ENCODE results near the gene SNX14.
A peak's percentile ranks its signal among the peaks of the same experiment; 100 is the strongest.

Gene SNX14

GRCh38 chr6:85593438-85594196 lies at the start of gene SNX14:
TSS of gene SNX14 (minus strand) at chr6:85593858. CDS start at chr6:85593718, 140 bp downstream.
- Histone ChIP-seq H4K20me1 (ENCODE audit: control insufficient read depth, insufficient read depth, low read depth, low read length) (no peaks in the 10 kb centered on the region), H3K4me2 (ENCODE audit: low read length) (peak within 1 kb of the TSS; percentile 76), H3K27me3 (ENCODE audit: control insufficient read depth, low read length) (no peaks in the 10 kb centered on the region), H3K4me3 (ENCODE audit: low read length) (peak within 1 kb of the TSS; percentile 83), H3K36me3 (ENCODE audit: control insufficient read depth, low read length) (peaks cover 27% of the 10 kb centered on the region), H3F3A (ENCODE audit: control insufficient read depth, insufficient read depth) (peaks cover 40% of the 10 kb centered on the region), H3K79me2 (ENCODE audit: control insufficient read depth, low read length) (peaks cover 45% of the 10 kb centered on the region), H3K4me1 (ENCODE audit: control insufficient read depth, low read length) (peaks cover 28% of the 10 kb centered on the region), H3K9me3 (ENCODE audit: control insufficient read depth, insufficient read depth, low read length) (no peaks in the 10 kb centered on the region), H3K9me2 (replicated peaks; ENCODE audit: control insufficient read depth, low read length) (no peaks in the 10 kb centered on the region), H3K27ac (ENCODE audit: low read depth, low read length) (peak within 1 kb of the TSS; percentile 81)
- TF ChIP-seq, protein P1, sequence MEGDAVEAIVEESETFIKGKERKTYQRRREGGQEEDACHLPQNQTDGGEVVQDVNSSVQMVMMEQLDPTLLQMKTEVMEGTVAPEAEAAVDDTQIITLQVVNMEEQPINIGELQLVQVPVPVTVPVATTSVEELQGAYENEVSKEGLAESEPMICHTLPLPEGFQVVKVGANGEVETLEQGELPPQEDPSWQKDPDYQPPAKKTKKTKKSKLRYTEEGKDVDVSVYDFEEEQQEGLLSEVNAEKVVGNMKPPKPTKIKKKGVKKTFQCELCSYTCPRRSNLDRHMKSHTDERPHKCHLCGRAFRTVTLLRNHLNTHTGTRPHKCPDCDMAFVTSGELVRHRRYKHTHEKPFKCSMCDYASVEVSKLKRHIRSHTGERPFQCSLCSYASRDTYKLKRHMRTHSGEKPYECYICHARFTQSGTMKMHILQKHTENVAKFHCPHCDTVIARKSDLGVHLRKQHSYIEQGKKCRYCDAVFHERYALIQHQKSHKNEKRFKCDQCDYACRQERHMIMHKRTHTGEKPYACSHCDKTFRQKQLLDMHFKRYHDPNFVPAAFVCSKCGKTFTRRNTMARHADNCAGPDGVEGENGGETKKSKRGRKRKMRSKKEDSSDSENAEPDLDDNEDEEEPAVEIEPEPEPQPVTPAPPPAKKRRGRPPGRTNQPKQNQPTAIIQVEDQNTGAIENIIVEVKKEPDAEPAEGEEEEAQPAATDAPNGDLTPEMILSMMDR (IDR thresholded peaks at IDR 0.05; ENCODE audit: low read depth, low read length, poor library complexity, severe bottlenecking): no peak
- no peak for TF ChIP-seq EZH2phosphoT487 (IDR thresholded peaks at IDR 0.05; ENCODE audit: borderline replicate concordance, low read length)

DNA sequence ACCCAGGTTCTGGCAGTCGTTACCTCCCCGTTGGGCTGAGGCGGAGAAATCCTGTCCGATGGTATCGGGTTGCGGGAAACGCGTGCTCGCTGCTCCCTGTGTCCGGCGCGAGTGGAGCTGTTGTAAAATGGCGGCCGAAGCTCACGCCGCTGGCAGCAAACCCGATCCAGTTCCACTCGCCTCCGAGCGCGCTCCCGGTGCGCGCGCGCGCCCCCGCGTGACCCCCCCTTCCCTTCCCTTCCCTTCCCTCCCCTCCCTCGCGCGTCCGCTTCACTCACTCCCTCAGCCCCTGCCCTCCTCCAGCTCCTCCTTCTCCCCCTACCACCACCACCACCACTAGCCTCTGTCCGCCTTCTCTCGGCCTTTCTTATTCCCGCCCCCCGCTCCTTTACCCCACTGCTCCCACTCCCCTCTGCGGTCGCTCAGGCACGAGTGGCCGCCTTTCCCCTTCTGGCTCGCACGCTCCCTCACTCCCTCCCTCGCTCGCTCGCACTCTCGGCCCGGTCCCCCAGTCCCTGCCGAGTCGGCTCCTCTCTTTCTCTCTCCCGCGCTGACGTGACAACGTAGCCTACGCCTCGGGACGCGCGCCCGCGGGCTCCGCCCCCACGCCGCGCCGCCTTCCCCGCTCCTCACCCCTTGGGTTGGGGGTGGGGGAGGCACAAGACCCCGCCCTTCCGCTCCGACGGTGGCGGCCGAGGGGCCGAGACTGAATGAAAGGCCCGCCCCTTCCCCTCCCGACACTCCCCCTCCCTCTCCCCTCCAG lies 49.3 kb upstream of the SNX14 start, which contains the start of gene SYNCRIP:
TSS of gene SYNCRIP (minus strand) at position 113 of the 763 bp plus-strand sequence. CDS start 1,447 bp downstream, outside the sequence.
- H3K27me3 ChIP-seq (ENCODE audit: control insufficient read depth, low read length): no peaks in the 10 kb centered on the region; the same call in 1 of the 2 replicates
- peaks cover 11% of the 10 kb centered on the region for H3F3A ChIP-seq (ENCODE audit: control insufficient read depth, insufficient read depth)
- no peak for TF ChIP-seq EZH2phosphoT487 (IDR thresholded peaks at IDR 0.05; ENCODE audit: borderline replicate concordance, low read length)
- TF ChIP-seq, protein P1 (IDR thresholded peaks at IDR 0.05; ENCODE audit: low read depth, low read length, poor library complexity, severe bottlenecking): no peak
- H3K4me1 ChIP-seq (ENCODE audit: control insufficient read depth, low read length): peaks cover 46% of the 10 kb centered on the region
- 0 out of 2 replicates have a peak, but pooled peaks cover 3% of the 10 kb centered on the region for H3K9me3 ChIP-seq (ENCODE audit: control insufficient read depth, insufficient read depth, low read length)
- H3K27ac ChIP-seq (ENCODE audit: low read depth, low read length): peak within 1 kb of the TSS; percentile 91
- peaks cover 62% of the 10 kb centered on the region for H3K79me2 ChIP-seq (ENCODE audit: control insufficient read depth, low read length)
- H4K20me1 ChIP-seq (ENCODE audit: control insufficient read depth, insufficient read depth, low read depth, low read length): peaks cover 38% of the 10 kb centered on the region
- H3K36me3 ChIP-seq (ENCODE audit: control insufficient read depth, low read length): peaks cover 55% of the 10 kb centered on the region
- peak within 1 kb of the TSS; percentile 91 for H3K4me2 ChIP-seq (ENCODE audit: low read length)
- H3K4me3 ChIP-seq (ENCODE audit: low read length): peak within 1 kb of the TSS; percentile 82
- no peaks in the 10 kb centered on the region for H3K9me2 ChIP-seq (replicated peaks; ENCODE audit: control insufficient read depth, low read length)

DNA sequence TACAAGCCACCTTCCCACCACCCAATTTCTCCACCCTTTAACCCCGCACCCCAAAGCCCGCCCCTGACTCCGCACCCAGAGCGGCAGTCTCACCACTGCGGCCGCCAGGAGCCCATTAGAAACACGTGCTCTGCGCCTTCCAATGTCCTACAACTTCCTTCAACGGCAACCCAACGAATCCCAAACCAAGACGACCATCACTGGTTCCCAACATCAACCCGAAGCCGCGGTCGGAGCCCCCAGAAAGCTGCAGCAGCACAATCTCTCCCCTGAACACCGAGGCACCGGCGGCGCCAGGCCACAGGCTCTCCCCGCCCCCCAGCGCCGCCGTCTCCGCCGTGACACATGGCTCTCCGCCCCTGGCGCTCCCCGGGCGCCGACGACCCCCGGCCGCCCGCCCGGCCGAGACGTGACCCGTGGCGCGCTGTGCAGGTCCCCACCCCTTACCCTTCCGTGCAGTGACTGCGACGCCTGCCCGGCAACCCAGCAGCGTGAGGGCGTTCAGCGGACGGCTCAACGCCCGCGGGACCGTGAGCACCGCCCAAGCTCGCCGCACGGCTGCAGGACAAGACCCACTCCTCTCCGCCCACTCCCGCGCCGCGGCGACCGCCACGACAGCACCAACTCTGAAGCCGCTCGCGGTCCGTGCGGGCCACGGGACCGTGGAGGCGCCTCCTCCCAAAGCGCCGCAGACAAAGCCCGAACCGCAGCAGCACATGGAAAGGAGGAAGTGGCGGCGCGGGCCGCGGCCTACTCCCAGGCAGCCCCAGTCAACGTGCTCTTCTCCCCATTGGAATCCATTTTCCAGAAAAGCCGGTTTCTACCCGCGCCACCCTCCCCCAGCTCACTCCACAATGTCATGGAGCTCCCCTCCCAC lies 48.5 kb upstream of the SNX14 start:
- Histone ChIP-seq H3K4me1 (ENCODE audit: control insufficient read depth, low read length) (peaks cover 53% of the 10 kb centered on the region), H3K36me3 (ENCODE audit: control insufficient read depth, low read length) (peaks cover 63% of the 10 kb centered on the region), H3K79me2 (ENCODE audit: control insufficient read depth, low read length) (peaks cover 70% of the 10 kb centered on the region), H3K27ac (ENCODE audit: low read depth, low read length) (peak overlapping the region; percentile 91), H3F3A (ENCODE audit: control insufficient read depth, insufficient read depth) (peaks cover 11% of the 10 kb centered on the region), H4K20me1 (ENCODE audit: control insufficient read depth, insufficient read depth, low read depth, low read length) (peaks cover 38% of the 10 kb centered on the region), H3K4me3 (ENCODE audit: low read length) (peak overlapping the region; percentile 82), H3K9me2 (replicated peaks; ENCODE audit: control insufficient read depth, low read length) (no peaks in the 10 kb centered on the region), H3K4me2 (ENCODE audit: low read length) (peak overlapping the region; percentile 84), H3K9me3 (ENCODE audit: control insufficient read depth, insufficient read depth, low read length) (0 out of 2 replicates have a peak, but pooled peaks cover 3% of the 10 kb centered on the region), H3K27me3 (ENCODE audit: control insufficient read depth, low read length) (no peaks in the 10 kb centered on the region; the same call in 1 of the 2 replicates)
- no peak for TF ChIP-seq EZH2phosphoT487 (IDR thresholded peaks at IDR 0.05; ENCODE audit: borderline replicate concordance, low read length)
- TF ChIP-seq, protein P1 (IDR thresholded peaks at IDR 0.05; ENCODE audit: low read depth, low read length, poor library complexity, severe bottlenecking): no peak
